Measurements from ENCODE around the gene XBP1. TPM values are rescaled to one million over a fixed set of nuclear protein-coding genes. Genes with fewer than 3 reads are reported as not detected.
"Not testable (repeated sequence)": the region's sequence is repeated elsewhere in the genome, so short reads cannot be mapped to it uniquely, and the experiment has no call there.

XBP1 gene
- total RNA-seq, 2 donors from 2014 or later, result 146 to 156 TPM

DNA sequence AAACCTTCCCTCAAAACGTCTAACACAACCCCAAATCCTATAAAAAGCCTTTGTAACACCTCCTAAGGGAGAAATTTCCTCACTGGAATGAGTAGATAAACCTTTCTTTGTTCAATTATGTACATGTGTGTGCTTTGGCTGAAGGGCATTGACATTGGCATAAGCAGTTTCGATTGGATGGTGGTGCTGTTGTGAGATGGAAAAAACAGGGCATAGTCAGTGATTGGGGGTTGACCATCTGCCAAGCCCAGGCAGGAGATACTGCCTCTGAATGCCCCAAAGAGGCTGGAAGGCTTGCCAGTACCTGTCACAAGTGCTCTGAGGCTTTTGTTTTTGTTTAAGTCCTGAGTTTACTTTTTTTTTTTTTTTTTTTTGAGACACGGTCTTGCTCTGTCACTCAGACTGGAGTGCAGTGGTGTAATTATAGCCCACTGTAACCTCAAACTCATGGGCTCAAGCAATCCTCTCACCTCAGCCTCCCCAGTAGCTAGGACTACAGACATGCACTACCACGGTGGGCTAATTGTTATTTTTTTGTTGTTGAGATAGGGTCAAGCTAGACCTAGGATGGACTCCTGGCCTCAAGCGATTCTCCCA is 29.1 kb downstream of the XBP1 start:
- no peak for DNase-seq
- Mint-ChIP-seq H3K4me1 (peaks cover 12% of the 10 kb centered on the region), H3K27me3 (no peaks in the 10 kb centered on the region), H3K27ac (no peak overlapping the region), H3K4me3 (no peak overlapping the region), H3K36me3 (ENCODE audit: low read depth) (peaks cover 8% of the 10 kb centered on the region)
- no peak for ATAC-seq
- no peaks in the 10 kb centered on the region for H3K9me3 ChIP-seq (ENCODE audit: control insufficient read depth, low read length, poor library complexity, severe bottlenecking)

DNA sequence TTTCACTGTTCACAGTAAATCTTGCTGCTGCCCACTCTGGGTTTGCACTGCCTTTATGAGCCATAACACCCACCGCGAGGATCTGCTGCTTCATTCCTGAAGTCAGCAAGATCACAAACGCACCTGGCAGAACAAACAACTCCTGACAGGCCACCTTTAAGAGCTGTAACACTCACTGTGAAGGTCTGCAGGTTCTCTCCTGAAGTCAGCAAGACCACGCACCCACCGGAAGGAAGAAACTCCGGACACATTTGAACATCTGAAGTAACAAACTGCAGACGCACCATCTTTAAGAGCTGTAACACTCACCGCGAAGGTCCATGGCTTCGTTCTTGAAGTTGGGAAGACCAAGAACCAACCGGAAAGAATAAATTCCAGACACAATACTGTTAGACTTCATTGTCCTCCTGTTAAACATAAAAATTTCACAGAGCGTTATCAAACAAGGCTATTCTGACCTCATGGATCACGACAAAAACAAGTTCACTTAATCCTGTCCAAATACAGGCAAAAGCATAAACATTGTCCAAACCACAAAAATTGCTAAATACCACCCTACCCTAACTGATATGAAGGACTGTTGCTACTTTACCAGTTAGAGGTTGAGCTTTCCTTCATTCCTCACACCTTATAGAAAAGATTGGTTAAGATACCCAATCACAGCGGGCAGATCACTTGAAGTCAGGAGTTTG is 30.8 kb downstream of the XBP1 start:
- no peak for ATAC-seq
- no peaks in the 10 kb centered on the region for H3K9me3 ChIP-seq (ENCODE audit: control insufficient read depth, low read length, poor library complexity, severe bottlenecking)
- no peak for DNase-seq
- H3K4me3 Mint-ChIP-seq, result no peak overlapping the region
- no peaks in the 10 kb centered on the region for H3K27me3 Mint-ChIP-seq
- H3K4me1 Mint-ChIP-seq, result peaks cover 6% of the 10 kb centered on the region
- peaks cover 5% of the 10 kb centered on the region for H3K36me3 Mint-ChIP-seq (ENCODE audit: low read depth)
- no peak overlapping the region for H3K27ac Mint-ChIP-seq

DNA sequence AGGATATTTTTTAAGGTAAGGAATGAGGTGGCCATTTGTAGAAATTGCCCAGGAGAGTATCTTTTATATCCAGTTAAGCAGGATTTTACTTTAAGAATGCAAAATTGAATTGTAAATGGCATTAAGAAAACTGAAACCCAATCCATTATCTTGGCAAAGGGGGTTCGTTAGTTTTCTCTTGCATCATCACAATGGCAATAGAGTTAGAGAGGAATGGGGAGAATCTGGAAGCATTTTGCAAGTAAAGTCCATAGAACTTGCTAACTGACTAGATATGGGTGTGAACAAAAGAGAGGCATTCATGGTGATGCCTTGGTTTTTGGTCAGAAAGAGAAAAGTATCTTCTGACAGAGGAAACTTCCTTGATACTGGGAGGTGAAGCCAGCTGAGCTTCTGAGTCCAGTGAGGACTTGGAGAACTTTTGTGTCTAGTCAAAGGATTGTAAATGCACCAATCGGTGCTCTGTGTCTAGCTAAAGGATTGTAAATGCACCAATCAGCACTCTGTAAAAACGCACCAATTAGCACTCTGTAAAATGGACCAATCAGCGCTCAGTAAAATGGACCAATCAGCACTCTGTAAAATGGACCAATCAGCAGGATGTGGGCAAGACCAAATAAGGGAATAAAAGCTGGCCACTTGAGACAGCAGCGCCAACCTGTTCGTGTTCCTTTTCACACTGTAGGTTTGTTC is 31.5 kb downstream of the XBP1 start:
- H3K9me3 ChIP-seq (ENCODE audit: control insufficient read depth, low read length, poor library complexity, severe bottlenecking), result no peaks in the 10 kb centered on the region
- Mint-ChIP-seq H3K4me1 (peaks cover 6% of the 10 kb centered on the region), H3K27me3 (no peaks in the 10 kb centered on the region), H3K4me3 (no peak overlapping the region), H3K36me3 (ENCODE audit: low read depth) (peaks cover 5% of the 10 kb centered on the region), H3K27ac (no peak overlapping the region)
- no peak for DNase-seq
- no peak for ATAC-seq

DNA sequence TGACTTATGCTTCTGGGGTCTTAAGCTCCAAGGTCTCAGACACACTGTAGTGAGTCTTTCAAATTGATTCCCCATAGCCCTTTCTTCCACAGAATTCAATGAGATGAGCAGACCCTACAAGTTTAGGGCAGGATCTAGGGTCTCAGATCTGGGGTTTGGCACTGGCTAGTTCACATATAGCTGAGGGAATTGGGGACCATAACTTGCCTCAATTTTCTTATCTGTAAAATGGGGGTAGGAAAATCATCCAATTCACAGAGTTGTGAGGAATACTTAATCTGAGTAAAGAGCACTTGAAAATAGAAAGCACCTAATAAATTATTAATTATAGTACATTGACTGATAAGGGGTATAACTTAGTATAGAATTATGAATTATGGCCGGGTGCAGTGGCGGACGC is 33.7 kb downstream of the XBP1 start:
- Mint-ChIP-seq H3K27ac (no peak overlapping the region), H3K4me1 (no peaks in the 10 kb centered on the region), H3K36me3 (ENCODE audit: low read depth) (no peaks in the 10 kb centered on the region), H3K4me3 (no peak overlapping the region), H3K27me3 (no peaks in the 10 kb centered on the region)
- ATAC-seq (no peak), DNase-seq (no peak)
- no peaks in the 10 kb centered on the region for H3K9me3 ChIP-seq (ENCODE audit: control insufficient read depth, low read length, poor library complexity, severe bottlenecking)

DNA sequence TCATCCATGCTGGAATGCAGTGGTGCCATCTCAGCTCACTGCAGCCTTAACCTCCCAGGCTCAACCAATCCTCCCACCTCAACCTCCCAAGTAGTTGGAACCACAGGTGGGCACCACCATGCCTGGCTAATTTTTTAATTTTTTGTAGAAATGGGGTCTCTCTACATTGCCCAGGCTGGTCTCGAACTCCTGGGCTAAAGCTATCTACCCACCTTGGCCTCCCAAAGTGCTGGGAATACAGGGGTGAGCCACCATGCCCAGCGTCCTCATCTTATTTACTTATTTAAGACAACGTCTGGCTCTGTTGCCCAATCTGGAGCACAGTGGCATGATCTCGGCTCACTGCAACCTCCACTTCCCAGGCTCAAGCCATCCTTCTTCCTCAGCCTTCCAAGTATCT is 38.4 kb downstream of the XBP1 start:
- not testable (repeated sequence) for H3K4me1 Mint-ChIP-seq; H3K27me3 Mint-ChIP-seq; ATAC-seq; H3K36me3 Mint-ChIP-seq (ENCODE audit: low read depth); H3K4me3 Mint-ChIP-seq; H3K27ac Mint-ChIP-seq; H3K9me3 ChIP-seq (ENCODE audit: control insufficient read depth, low read length, poor library complexity, severe bottlenecking); DNase-seq

DNA sequence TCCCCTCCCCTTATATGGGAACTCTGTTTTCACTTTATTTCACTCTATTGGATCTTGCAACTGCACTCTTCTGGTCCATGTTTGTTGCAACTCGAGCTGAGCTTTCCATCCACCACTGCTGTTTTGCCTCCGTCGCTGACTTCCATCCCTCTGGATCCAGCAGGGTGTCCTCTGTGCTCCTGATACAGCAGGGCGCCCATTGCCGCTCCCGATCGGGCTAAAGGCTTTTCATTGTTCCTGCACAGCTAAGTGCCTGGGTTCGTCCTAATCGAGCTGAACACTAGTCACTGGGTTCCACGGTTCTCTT is 39.0 kb downstream of the XBP1 start:
- no peak overlapping the region for H3K27ac Mint-ChIP-seq

DNA sequence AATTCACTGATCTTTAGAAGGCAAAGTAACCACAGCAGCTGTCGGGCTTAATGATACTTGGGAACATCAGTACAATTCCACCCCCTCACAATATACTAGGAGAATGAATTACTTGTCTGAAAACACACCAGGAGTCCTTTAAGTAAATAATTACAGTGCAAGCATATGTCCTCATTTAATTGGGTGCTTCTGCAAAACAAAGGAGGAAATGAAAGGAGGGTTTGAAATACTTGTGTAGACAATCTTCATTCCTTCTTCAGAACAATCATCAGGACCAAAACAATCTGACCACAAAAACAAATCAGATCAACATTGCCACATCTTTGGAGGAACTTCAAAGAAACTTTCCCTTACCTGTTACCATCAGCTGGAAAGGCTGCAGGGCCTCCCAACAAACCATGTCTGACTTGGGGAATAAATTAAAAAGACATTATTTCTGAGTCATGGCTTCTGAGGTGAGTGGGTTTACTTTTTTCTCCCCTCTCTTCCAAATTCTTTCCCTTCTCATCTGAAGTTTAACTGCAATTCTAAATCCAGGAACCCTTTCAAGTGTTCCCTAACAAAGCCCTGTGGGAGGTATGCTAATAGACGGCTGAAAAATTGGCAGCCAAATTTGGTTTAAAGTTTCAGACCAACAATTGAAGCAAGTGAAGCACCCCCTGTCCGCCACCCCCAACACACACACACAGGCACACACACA is 40.4 kb downstream of the XBP1 start:
- Mint-ChIP-seq H3K27me3 (no peaks in the 10 kb centered on the region), H3K4me3 (no peak overlapping the region), H3K4me1 (no peaks in the 10 kb centered on the region), H3K36me3 (ENCODE audit: low read depth) (peaks cover 3% of the 10 kb centered on the region), H3K27ac (no peak overlapping the region)
- no peak for ATAC-seq
- no peak for DNase-seq
- H3K9me3 ChIP-seq (ENCODE audit: control insufficient read depth, low read length, poor library complexity, severe bottlenecking), result no peaks in the 10 kb centered on the region

More for the DNA sequence above, 39.0 kb downstream of the XBP1 start:
- ATAC-seq (no peak), DNase-seq (no peak)
- Mint-ChIP-seq H3K27me3 (no peaks in the 10 kb centered on the region), H3K36me3 (ENCODE audit: low read depth) (peaks cover 3% of the 10 kb centered on the region), H3K4me1 (no peaks in the 10 kb centered on the region), H3K4me3 (no peak overlapping the region)
- no peaks in the 10 kb centered on the region for H3K9me3 ChIP-seq (ENCODE audit: control insufficient read depth, low read length, poor library complexity, severe bottlenecking)

DNA sequence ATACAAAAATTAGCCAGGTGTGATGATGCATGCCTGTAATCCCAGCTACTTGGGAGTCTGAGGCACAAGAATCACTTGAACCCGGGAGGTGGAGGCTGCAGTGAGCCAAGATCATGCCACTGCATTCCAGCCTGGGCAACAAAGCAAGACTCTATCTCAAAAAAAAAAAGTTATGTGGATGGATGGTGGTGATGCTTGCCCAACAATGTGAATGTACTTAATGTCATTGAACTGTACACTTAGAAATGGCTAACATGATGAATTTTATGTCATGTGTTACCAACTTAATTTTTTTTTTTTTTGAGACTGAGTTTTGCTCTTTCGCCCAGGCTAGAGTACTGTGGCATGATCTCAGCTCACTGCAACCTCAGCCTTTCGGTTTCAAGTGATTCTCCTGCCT is 45.9 kb downstream of the XBP1 start:
- not testable (repeated sequence) for ATAC-seq; DNase-seq; H3K27me3 Mint-ChIP-seq; H3K4me3 Mint-ChIP-seq; H3K36me3 Mint-ChIP-seq (ENCODE audit: low read depth); H3K9me3 ChIP-seq (ENCODE audit: control insufficient read depth, low read length, poor library complexity, severe bottlenecking); H3K27ac Mint-ChIP-seq; H3K4me1 Mint-ChIP-seq

DNA sequence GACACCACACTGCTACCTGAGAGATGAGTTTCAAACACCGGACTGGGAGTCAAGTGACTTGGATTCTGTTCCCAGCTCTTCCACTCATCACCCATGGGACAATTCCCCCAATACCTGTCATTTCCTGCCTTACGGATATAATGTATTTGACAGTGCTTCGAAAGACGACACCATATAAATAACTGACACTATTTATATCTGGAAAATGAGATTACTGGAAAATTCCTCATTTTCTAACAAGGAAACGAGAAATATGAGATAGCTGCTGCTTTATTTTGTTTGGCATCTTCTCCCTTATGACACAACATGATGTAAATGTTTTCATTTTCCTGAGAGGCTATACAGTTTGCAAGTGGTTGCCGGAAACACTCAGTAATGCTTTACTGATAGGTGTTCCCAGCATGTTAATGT is 49.9 kb downstream of the XBP1 start:
- Mint-ChIP-seq H3K4me1 (peaks cover 6% of the 10 kb centered on the region), H3K27ac (no peak overlapping the region), H3K4me3 (no peak overlapping the region), H3K27me3 (no peaks in the 10 kb centered on the region), H3K36me3 (ENCODE audit: low read depth) (peaks cover 5% of the 10 kb centered on the region)
- no peaks in the 10 kb centered on the region for H3K9me3 ChIP-seq (ENCODE audit: control insufficient read depth, low read length, poor library complexity, severe bottlenecking)
- DNase-seq (no peak), ATAC-seq (no peak)

Other genes with a start within 250 kb of the XBP1 start
- 1 to 10 TPM in 1 of 2 donors, under 1 TPM in 1; 0.40 to 1.9 TPM for gene TTC28, start 120.7 kb downstream of the XBP1 start, total RNA-seq
- gene CHEK2, start 58.7 kb downstream of the XBP1 start, total RNA-seq, result 1 to 10 TPM; 7.5 to 8.3 TPM
- 1 to 10 TPM; 5.6 to 7.2 TPM for gene HSCB, start 58.5 kb downstream of the XBP1 start, total RNA-seq
- gene CCDC117, start 27.9 kb downstream of the XBP1 start, total RNA-seq, result 10 to 100 TPM; 13.9 to 24.5 TPM
- under 1 TPM; 0.31 to 0.72 TPM for gene ZNRF3, start 83.0 kb upstream of the XBP1 start, total RNA-seq

Measured in T-helper 17 cell (primary cell).